Measurements from ENCODE around the gene NUDT21. TPM values are rescaled to one million over a fixed set of nuclear protein-coding genes. Genes with fewer than 3 reads are reported as not detected.

NUDT21 gene
- total and polyA plus RNA-seq, 2 of the 8 experiments (the other 6 are each of a cell fraction or from before 2014, with no cell fraction given), result 78.1 to 277 TPM

GRCh38 chr16:56405977-56406672 lies 45.0 kb downstream of the NUDT21 start:
- H3K4me3 ChIP-seq (ENCODE audit: extremely low read depth in 1 of 4, insufficient read depth in 2 of 4, low read depth in 3 of 4, low read length in 4 of 4), result no peak overlapping the region
- no peaks in the 10 kb centered on the region for H3K9me3 ChIP-seq (ENCODE audit: insufficient read depth in 2 of 2, low read depth in 1 of 2, low read length in 1 of 2)
- no peaks in the 10 kb centered on the region for H3K4me1 ChIP-seq (replicated peaks in 1 of 4; ENCODE audit: control insufficient read depth in 3 of 4, insufficient read depth in 4 of 4, low read length in 3 of 4)
- H2BK12ac ChIP-seq (ENCODE audit: low read depth, low read length), result no peak overlapping the region
- no peak overlapping the region for H3K27ac ChIP-seq (ENCODE audit: low read depth, low read length)
- H3K27me3 ChIP-seq (replicated peaks in 1 of 4; ENCODE audit: control insufficient read depth in 3 of 4, extremely low read depth in 1 of 4, insufficient read depth in 3 of 4, low read length in 3 of 4), result no peaks in the 10 kb centered on the region
- ChIA-PET POLR2A (ENCODE audit: partially characterized antibody) (no interaction called here), CTCF (ENCODE audit: partially characterized antibody) (no interaction called here)
- no peak overlapping the region for H4K8ac ChIP-seq (ENCODE audit: extremely low read depth, insufficient read depth, low read length)
- H3K9ac ChIP-seq (replicated peaks in 1 of 4; ENCODE audit: extremely low read depth in 1 of 4, low read depth in 3 of 4, low read length in 3 of 4), result no peak overlapping the region
- H2BK5ac ChIP-seq (ENCODE audit: low read depth, low read length), result no peak overlapping the region
- H2BK20ac ChIP-seq (ENCODE audit: low read length), result no peak overlapping the region
- no peak for FAIRE-seq
- no peak overlapping the region for H3K4me2 ChIP-seq (ENCODE audit: insufficient read depth in 1 of 2, low read depth in 2 of 2, low read length in 2 of 2)
- H4K5ac ChIP-seq (ENCODE audit: insufficient read length, low read depth, low read length), result no peak overlapping the region
- H2AFZ ChIP-seq (ENCODE audit: low read length), result no peak overlapping the region
- no peak overlapping the region for H3K18ac ChIP-seq (ENCODE audit: extremely low read depth, low read length)
- no peak overlapping the region for H3K56ac ChIP-seq (replicated peaks; ENCODE audit: insufficient read length, low read depth, low read length)
- H3K23ac ChIP-seq (ENCODE audit: insufficient read length), result no peak overlapping the region
- H4K91ac ChIP-seq (replicated peaks; ENCODE audit: insufficient read length, low read length), result no peak overlapping the region
- H3K4ac ChIP-seq (replicated peaks; ENCODE audit: insufficient read length, low read depth, low read length), result no peak overlapping the region
- peaks cover 0 to 15% (median 9%) of the 10 kb centered on the region in 4 experiments; a peak in 4 of 8 replicates for H3K36me3 ChIP-seq (ENCODE audit: control insufficient read depth in 2 of 4, insufficient read depth in 4 of 4, low read length in 3 of 4)
- H2BK15ac ChIP-seq (ENCODE audit: low read length), result no peak overlapping the region
- no peaks in the 10 kb centered on the region for H3K79me2 ChIP-seq (ENCODE audit: control insufficient read depth in 1 of 2, insufficient read depth in 2 of 2, low read length in 2 of 2)
- no peaks in the 10 kb centered on the region for H4K20me1 ChIP-seq (replicated peaks in 1 of 2; ENCODE audit: control insufficient read depth in 1 of 2, insufficient read depth in 2 of 2, low read length in 2 of 2)
- no peak overlapping the region for H3K14ac ChIP-seq (ENCODE audit: insufficient read length)
- TF ChIP-seq CHD2 (IDR thresholded peaks at IDR 0.05; ENCODE audit: low read length), result no peak
- no peak for TF ChIP-seq RBBP5 (IDR thresholded peaks at IDR 0.05; ENCODE audit: borderline replicate concordance, low read depth, low read length)
- TF ChIP-seq JUN (IDR thresholded peaks at IDR 0.05; ENCODE audit: low read depth, low read length), result no peak
- no peak for TF ChIP-seq GABPA (IDR thresholded peaks at IDR 0.05; ENCODE audit: borderline replicate concordance, insufficient read depth, low read length)
- TF ChIP-seq SP4 (IDR thresholded peaks at IDR 0.05; ENCODE audit: low read length), result no peak
- no peak for TF ChIP-seq TEAD4 (IDR thresholded peaks at IDR 0.05; ENCODE audit: low read depth, low read length)
- TF ChIP-seq SRF (IDR thresholded peaks at IDR 0.05; ENCODE audit: low read depth, low read length), result no peak
- DNase-seq (ENCODE audit: low read depth in 1 of 2, low spot score in 2 of 2), result no peak
- no peak overlapping the region for H2BK120ac ChIP-seq (replicated peaks; ENCODE audit: low read depth, low read length)
- H2AK5ac ChIP-seq (ENCODE audit: low read depth, low read length), result no peak overlapping the region
- no peaks in the 10 kb centered on the region for H3K23me2 ChIP-seq (ENCODE audit: low read depth, low read length)
- no peaks in the 10 kb centered on the region for H3K79me1 ChIP-seq (ENCODE audit: low read depth, low read length)
- 75% methylated on average over 4 of the region's 4 CpGs; no CpG with 5 or more reads in 1 of the 2 experiments for WGBS, 2 experiments (ENCODE audit: extremely low coverage in 1 of 2, insufficient coverage in 1 of 2, insufficient read length in 1 of 2, insufficient replicate concordance in 2 of 2, low coverage in 1 of 2, low lambda C conversion rate in 2 of 2, missing lambda C conversion rate in 1 of 2)

Measured in H1 (cell line).